Fibroblast of skin of abdomen (primary cell): ENCODE measurements around the gene SLC6A3.

Experiments
- DNase-seq: peaks from one replicate; pipeline ENCODE4 v3.0.0-alpha.2; 2013

The SLC6A3 gene

DNA sequence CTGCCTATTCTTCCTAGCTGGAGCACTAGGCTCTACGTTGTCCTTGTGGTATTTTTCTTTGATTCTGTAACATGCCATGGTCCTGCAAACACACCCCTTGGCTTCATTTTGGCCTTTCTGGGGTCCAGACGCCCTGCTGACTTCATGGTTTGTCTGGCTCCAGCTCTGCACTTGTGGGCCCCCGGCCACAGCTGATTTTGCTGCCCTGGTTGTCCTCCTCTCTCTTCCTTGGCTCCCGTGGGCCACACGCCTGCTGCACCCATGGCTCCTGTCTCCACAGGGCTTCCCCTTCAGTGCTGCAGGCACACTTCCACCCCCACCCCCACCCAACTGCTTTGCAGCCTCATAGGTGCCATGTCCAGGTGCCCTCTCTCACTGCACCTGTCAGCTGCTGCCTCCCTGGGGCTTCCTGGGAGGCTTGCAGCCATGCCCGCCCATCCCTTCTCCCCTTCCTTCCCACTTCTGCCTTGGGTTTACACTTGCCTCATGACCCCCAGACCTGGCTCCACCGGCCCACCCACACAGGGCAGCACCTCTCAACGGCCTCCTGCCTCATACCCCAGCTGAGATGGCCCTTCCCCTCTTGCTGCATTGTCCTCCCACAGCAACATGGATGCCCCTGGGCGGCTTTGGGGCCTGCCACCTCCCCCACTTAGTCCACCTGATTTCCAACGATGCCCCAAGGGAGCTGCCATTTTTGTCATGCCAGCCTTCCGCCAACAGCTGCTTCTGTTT, 25.6 kb downstream of the SLC6A3 start:
- DNase-seq, result no peak

DNA sequence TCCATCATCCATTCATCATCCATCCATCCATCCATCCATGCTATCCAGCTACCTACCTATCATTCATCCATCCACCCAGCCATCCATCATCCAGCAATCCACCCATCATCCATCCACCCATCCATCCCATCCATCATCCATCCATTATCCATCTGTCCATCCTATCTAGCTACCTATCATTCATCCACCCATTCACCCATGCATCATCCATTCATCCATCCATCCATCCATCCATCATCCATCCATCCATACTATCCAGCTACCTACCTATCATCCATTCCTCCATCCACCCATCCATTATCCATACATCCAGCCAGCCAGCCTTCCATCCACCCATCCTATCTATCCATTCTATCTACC, 26.3 kb downstream of the SLC6A3 start:
- DNase-seq, result no peak

DNA sequence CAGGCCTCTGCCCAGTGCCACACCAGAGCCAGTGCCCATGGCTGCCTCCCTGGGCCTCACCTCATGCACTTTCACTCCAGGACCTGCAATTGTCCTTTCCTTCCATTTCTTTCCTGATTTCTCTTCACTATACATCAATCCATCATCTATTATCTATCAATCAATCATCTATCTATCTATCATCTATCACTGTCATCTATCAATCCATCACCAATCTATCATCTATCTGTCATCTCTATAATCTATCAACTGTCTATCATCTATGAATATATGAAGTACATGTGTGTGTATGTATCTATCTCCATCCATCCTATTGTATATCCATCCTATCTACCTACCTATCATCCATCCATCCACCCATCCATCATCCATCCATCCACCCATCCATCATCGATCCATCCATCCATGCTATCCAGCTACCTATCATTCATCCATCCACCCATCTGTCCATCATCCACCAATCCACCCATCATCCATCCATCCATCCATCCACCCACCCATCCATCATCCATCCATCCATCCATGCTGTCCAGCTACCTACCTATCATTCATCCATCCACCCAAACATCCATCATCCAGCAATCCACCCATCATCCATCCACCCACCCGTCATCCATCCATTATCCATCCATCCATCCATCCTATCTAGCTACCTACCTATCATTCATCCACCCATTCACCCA, 26.9 kb downstream of the SLC6A3 start:
- no peak for DNase-seq

DNA sequence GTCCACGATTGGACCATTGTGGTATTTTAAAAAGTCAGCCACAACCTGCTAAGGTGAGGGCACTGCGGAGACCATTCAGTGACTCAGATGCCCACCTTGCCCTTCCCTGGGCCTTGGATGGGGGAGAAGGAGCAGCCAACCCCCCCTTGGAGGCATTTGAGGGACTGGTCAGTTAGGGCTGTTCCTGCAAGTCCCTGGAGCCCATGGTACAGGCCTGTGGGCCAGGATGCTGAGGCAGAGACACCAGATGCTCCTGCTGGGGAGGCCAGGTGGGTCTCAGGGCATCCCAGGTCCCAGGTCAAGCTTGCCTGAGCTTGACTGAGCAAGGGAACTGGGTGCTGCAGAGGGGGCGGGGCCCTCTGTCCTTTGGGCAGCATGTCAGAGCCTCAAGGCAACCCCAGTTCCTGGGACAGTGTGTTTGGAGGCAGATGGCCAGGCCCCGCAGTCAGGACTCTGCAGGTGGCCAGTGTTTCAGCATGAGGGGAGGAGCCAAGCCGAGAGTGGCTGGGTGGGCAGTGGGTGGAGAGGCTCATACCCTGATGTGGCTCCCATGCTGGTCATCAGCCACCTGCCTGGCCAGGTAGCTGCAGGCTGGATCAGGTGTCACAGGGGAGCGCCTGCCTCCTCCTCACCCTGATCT, 27.5 kb downstream of the SLC6A3 start:
- DNase-seq, result no peak

DNA sequence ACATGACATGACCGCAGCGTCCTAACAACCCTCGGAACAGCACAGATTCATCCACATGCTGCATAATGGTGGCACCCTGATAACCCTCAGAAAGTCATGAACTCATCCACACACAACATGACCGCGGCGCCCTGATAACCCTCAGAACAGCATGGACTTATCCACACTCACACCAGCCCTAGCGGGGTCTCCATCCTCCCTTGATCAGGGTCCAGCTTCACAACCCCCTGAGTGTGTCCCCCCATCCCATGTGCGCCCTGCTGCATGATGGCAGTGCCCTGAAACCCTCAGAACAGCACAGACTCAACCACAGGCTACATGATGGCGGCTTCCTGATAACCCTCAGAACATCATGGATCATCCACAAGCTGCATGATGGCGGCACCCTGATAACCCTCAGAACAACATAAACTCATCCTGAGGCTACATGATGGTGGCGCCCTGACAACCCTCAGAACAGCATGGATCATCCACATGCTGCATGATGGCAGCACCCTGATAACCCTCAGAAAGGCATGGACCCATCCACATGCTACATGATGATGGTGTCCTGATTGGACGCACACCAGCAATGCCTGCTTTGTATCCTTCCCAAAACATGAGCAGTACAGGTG, 28.3 kb downstream of the SLC6A3 start:
- no peak for DNase-seq

DNA sequence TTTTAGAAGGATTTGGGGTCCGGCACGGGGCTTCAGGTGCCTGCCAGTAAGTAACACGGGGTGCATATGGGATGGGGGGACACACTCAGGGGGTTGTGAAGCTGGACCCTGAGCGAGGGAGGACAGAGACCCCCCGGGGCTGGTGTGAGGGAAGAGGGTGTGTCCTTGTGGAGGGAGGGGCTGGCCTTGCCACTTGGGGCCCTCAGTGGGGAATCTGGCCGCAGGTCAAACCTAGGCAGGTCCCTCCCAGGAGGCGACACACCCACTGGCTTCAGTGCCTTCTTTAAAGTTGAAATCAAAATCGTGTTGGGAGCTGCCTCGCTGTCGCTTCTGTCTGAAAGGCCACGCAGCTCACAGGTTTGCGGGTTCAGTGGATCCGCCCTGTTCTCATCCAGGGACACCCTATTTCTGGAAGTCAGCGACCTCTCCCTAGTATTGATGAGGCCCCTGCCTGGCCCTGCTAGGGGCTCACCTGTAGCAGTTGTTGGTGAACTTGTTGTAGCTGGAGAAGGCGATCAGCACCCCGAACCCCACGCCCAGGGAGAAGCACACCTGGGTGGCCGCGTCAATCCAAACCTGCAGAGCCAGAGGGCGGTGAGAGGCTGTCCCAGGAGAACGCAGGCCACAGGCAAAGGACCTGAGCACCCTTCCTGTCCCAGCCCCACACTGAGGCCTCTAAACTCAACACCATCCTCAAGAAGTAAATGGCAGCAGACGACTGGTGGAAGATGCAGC, 29.4 kb downstream of the SLC6A3 start:
- no peak for DNase-seq

DNA sequence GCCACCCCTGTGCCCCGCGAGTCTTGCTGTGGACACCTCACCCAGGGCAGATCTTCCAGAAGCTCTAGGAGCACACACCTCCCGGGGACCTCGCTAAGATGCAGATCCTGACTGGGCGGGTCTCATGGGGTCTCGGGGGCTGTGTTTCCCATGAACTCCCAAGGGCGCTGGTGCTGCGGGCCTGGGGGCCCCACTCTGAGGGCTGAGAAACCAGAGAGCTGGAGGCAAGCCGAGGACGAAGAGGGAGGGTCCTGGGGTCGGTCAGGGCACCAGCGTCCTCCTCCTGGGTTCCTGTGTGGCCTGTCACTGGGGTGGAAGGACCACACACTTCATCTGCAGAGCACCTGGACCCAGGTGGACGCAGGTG, 30.2 kb downstream of the SLC6A3 start:
- no peak for DNase-seq

DNA sequence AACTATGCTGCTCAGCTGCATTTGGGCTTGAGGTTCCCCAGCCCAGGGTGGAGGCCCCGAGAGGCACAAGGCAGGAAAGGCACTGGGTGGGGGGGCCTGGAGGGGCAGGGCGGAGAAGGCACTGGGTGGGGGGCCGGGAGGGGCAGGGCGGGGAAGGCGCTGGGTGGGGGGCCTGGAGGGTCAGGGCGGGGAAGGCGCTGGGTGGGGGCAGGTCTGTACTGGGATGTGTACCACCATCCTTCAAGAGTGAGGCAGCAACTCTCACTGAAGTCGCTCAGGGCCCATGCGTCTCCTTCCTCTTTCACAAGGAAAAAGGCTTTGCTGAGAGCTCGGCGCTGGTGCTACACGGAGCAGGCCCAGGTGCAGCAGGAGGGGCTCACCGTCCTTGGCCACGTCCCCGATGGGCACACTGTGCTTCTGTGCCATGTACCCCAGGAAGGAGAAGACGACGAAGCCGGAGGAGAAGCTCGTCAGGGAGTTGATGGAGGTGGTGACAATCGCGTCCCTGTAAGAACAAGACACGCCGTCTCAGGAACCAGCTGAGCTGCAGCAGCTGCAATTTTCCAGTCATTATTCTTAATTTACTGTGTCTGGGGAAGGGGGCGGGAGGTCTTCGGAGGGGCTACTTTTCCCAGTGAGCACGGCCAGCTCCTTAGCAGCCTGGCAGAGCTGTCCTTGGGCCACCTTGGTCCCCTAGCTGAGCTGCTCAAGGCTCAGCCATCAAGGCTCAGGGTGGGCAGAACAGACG, 30.8 kb downstream of the SLC6A3 start:
- no peak for DNase-seq

DNA sequence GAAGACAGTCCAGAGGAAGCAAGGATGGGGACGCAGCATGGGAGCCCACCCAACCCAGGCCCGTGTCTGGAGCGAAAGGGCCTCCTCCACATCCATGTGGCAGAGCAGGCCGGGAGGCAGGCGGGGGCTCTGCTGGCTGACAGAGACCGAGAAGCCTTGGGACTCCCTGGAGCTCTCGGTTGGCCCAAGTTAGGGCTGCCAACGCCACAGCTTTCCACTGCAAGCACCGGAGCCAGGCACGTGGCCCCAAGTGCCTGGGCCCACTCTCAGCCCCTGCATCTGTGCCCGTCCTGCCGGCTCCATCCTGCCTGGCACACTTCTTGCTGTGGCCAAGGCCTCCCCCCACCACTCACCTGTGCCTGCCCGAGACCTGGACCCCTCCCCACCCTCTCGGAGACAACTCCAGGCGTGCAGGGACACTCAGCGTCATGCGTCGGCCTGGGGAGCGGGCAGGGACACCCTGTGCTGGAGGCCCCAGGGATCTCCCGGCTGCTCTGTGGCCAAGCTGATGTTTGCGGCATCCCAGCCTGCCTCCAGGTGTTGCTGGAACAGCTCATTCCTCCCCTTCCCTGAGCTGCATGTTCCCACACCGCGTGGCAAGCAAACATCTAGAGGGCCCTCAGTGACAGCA, 31.5 kb downstream of the SLC6A3 start:
- DNase-seq, result no peak

DNA sequence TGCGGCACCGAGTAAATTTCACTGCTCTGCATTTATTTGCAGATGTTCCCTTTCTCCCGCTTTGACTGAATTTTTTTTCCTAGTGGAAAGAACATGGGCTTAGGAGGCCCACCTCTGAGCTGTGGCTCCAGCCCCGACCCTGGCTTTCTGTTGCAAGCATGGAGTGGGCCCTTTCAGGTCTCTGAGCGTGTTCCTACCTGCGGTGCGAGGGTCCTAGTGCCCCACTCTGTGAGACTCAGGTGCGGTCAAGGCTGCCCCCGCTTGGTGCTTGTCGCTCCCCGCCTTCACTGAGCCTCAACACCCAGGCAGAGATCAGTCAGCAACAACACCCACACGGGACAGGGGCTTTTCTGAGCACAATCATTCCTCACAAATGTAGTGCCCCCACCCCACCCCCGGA, 32.0 kb downstream of the SLC6A3 start:
- no peak for DNase-seq

DNA sequence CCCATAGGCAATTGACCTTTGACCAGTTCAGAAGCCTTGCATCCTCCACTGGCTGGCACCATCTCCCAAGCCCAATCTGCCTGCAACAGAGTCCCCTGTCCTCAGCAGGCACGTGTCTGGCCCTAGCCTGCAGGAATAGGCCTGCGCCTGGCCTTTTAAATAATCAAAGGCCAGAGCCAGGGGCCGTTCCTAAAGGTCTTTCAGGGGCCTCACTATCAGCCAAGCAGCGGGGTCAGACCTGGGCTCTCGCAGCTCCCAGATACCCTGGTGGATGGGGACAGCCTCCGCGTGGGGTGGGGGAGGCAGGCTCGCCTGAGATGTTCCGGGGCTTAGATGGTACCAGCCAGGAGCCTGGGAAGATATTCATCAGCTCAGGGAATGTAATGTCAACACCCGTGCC, 32.6 kb downstream of the SLC6A3 start:
- DNase-seq, result no peak

DNA sequence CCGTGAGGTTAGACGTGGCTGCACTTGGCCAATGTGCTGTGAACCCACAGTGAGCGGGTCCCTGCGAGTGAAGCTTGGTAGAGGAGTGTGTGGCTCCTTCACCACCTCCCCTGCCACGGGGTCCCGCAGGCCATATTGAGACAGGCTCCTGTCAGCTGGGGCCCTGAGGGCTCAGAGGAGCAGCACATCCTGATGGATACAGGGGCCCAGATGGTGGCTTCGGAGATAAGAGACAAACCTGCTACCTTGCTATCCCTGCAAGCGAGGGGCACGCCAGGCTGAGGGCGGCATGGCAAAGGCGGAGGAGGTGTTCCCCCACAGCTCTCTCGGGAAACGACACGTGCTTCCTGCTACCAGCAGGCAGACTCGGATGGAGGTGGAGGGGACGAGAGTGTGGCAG, 33.1 kb downstream of the SLC6A3 start:
- DNase-seq, result no peak

DNA sequence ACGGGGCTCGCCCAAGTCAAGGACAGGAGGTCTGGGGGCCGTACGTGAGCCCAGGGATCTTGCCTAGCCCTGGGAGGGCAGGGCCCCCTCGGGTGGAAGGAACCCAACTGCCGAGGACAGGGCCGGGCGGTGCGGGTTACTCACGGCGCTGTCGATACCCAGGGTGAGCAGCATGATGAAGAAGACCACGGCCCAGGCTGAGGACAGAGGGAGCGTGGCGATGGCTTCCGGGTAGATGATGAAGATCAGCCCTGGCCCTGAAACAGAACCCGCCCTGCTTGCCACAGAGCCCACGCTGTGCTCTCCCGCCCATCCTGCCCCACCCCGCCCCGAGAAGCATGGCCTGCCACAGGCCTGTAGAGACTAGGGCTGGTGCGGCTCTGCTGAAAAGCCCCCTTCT, 34.1 kb downstream of the SLC6A3 start:
- DNase-seq, result no peak

DNA sequence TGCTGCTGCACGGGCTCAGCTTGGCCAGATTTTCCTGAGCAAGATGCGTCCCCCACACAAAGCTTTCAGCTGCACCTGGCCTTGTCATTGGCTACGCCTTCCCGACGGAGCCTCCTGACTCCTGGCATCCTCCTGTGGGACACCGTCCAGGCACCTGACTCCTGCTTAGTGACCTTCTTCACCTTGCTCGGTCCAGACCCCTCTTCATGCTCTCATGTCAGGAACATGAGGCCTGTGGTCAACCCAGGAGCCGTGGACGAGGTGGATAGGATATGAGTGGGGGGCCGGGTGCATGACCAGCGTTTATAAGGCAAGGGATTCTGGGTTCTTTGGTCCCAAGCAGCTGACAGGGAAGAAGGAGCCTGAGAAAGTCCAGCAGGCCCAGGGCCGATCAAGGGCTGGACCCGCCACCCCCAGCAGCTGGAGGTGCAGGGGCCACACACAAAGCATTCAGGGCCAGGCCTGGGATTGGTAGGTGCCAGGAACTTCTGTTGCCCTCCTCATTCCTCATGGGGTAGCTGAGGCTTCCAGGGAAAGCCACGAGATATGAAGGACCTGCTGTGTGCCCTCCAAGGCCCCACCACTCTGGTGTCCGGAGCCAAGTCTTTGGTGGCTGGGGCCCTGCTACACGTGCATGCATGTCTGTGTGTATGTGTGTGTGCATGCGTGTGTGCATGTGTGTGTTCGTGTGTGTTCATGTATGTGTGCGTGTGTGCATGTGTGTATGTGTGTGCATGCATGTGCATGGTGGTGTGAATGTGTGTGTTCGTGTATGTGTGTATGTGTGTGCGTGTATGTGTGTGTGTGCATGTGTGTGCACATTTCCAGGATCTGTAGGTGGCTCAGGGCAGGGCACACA, 34.9 kb downstream of the SLC6A3 start:
- DNase-seq, result no peak

DNA sequence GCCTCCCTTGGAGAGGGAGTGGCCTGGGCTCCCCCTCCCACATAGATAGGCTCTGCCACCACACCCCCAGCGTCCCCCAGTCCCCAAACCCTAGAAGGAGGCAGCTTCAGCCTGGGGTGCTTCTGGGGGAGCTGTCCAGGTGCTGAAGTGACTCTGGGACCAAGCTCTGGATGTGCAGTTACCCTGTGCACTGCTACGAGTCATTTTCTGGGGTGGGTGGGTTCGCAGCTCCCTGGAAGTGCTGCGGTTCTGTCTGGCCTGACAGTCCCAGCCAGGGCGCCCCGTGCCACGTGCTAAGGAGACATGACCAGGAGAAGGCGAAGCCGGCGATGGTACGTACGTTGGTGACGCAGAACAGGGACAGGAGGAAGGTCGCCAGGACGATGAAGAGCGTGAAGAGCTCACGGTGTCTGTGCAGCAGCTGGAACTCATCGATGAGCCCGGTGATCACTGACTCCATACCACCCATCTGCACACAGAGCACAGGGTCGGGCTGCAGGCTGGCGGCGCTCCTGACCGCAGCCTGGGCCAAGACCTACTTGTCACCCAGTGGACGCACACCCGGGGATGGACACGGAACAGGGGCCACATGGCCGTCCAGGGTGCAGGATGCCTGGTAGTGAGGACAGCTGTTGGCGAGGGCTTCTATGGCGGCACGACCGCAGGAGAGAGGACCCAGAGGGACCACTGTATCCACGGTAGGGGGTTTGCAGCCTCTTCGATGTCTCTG, 35.7 kb downstream of the SLC6A3 start:
- DNase-seq, result no peak

DNA sequence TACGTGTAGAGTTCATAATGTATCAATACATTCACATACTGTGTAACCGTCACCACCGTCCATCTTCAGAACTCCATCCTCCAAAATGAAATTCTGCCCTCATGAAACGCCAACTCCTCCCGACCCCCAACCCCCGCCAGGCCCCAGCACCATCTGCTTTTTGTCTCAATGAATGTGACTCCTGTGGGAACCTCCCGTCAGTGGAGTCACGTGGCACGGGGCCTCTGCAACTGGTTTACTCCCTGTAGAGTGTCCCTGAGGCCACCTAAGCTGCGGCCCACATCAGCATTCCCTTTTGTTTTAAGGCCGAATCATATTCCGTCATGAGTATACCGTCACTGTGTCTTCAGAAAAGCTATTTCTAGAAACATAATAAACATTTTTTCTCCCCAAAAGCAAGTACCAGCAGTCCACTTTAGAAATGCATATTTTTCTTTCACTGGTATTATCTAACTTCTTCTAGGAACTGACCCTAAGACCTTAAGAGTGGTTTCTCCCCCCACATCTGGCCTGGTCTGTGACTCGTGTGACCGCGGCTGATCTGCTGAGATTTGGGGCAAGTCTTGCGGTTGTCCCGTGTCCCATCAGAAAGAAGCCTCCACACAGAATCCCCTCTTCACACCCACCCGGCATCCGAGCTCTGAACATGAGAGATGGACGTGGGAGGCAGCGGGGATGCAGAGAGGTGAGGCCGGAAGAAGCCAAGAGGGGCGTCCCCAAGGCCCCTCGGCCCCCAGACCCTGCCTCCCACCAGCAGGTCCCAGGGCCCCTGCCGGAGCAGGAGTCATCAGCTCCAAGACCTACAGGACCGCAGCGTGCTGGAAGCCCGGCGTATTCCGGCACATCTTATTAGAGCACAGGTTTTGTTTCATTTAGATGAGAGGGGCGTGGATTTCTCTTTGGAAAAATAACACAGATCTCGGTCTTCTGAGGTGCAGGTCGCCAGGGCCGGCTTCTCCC, 38.3 kb downstream of the SLC6A3 start:
- DNase-seq, result no peak

DNA sequence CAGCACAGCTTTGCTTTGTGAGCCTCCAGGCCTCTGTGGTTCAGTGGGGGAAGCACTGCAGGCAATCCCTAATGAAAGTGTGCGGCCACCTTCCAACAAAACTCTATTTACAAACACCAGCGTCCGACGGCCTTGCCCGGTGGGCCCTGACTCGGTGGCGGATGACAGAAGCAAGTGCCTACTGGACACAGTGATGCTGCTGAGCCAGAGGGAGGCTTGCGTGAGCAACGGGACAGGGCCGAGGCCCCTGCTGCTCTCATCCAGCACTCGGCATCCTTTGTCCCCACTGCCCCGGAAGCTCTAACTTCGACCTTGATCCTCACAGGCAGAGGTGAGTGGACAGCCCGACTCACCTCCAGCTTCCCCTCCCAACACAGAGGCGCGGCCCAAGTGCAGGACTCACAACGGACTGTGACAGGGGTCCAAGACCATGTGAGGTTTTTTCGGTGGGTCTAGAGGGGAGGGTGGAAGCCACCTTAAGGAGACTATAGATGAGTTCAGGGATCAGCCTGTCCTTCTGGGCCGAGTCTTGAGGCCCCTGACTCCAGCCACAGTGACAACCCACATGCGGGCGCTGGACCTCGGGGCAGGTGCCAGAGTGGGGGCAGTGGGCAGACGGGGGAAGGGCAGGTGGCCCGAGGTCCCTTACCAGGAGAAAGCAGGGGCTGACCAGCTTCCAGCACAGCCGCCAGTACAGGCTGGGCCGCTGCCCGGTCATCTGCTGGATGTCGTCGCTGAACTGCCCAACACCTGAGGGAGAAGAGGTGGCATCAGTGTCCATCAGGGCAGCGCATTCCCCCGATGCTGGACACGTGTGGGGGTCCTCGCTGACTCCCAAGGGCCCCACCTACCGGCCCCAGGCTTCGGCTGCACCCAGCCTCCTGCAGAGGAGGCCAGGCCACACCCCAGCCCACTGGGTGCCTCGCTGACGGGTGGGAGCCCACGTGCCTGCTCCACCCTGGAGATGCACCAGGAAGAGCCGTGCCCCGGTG, 39.4 kb downstream of the SLC6A3 start:
- no peak for DNase-seq

DNA sequence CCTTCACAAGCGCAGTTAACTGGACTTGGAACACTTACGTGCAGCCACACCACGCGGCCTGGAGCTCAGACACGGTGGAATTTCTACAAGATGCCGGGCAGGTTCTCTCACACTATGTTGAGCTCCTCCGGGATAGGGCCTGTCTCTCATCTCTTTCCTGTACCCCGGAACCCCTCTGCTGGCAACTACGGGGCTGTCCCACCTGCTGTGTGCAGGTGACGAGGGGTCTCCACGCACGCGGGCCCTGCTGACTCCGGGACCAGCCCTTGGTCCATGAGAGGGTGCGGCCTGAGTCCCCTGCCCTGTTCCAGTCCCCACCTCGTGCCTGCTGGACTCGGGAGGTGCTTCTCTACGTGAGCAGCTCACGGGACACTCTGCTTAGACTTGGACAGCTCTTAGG, 40.1 kb downstream of the SLC6A3 start:
- no peak for DNase-seq
